IMR-90 (cell line): ENCODE results near the gene TCF12. TPM values are rescaled to one million over a fixed set of nuclear protein-coding genes. Genes with fewer than 3 reads are reported as not detected.

ENCODE experiments used
- ATAC-seq: fragments of 200-7000 bp; cut with Tn5 transposase; 2 replicates; pipeline ENCODE4 v1.9.1; 2020; ENCODE audit warnings: low read depth, mild to moderate bottlenecking, moderate library complexity
- BruUV-seq: library from RNA; stranded (reverse); fragments of 400-500 nt; replicated peaks from 2 replicates; lab custom pipeline; 2021; lab: Mats Ljungman, UMichigan
- CTCF ChIA-PET: fragments of 300-600 bp; formaldehyde crosslinking; extraction: SDS; loops from one replicate; lab custom pipeline; 2021; ENCODE audit warnings: antibody characterized with exemption; lab: Yijun Ruan, JAX
- POLR2A ChIA-PET: fragments of 300-600 bp; sonication (Branson Sonifier 250); formaldehyde crosslinking; loops from one replicate; lab custom pipeline; 2022; ENCODE audit warnings: antibody characterized with exemption; ENCODE audit not compliant: unreplicated experiment; lab: Charles Lee
- DNase-seq: peaks from one replicate; pipeline ENCODE4 v3.0.0; 2013
- H2AFZ ChIP-seq: replicated peaks from 2 replicates; pipeline ENCODE3; 2013; ENCODE audit warnings: low read length, mild to moderate bottlenecking; ENCODE audit not compliant: poor library complexity
- H2AK5ac ChIP-seq: 2 replicates; pipeline ENCODE4 v1.6.1; 2013; ENCODE audit warnings: low read depth, low read length, inconsistent platforms
- H2AK9ac ChIP-seq: replicated peaks from 2 replicates; pipeline ENCODE3; 2013; ENCODE audit warnings: mild to moderate bottlenecking, low read depth, low read length, moderate library complexity; ENCODE audit not compliant: poor library complexity
- H2BK120ac ChIP-seq: 2 replicates; pipeline ENCODE4 v1.6.1; 2013; ENCODE audit warnings: low read depth, low read length, inconsistent platforms
- H2BK15ac ChIP-seq: 3 replicates; pipeline ENCODE4 v1.6.1; 2013; ENCODE audit warnings: low read depth, low read length, inconsistent platforms
- H2BK20ac ChIP-seq: 2 replicates; pipeline ENCODE4 v1.6.1; 2013; ENCODE audit warnings: low read depth, mild to moderate bottlenecking, inconsistent platforms, low read length, moderate library complexity
- H2BK5ac ChIP-seq: 2 replicates; pipeline ENCODE4 v1.6.1; 2013; ENCODE audit warnings: mild to moderate bottlenecking, low read depth, low read length, inconsistent platforms; ENCODE audit not compliant: poor library complexity, severe bottlenecking
- H3K14ac ChIP-seq: replicated peaks from 2 replicates; pipeline ENCODE4 v1.6.1; 2013; ENCODE audit warnings: low read depth, low read length, inconsistent platforms
- H3K18ac ChIP-seq: 2 replicates; pipeline ENCODE4 v1.6.1; 2013; ENCODE audit warnings: low read depth, low read length, control low read depth
- H3K23ac ChIP-seq: 2 replicates; pipeline ENCODE4 v1.6.1; 2013; ENCODE audit warnings: low read depth, low read length, inconsistent platforms
- H3K27ac ChIP-seq: 2 replicates; pipeline ENCODE4 v1.5.1; 2013; ENCODE audit warnings: mild to moderate bottlenecking, control low read depth, low read length; ENCODE audit not compliant: insufficient read depth
- H3K27me3 ChIP-seq: 2 replicates; pipeline ENCODE4 v1.6.1; 2013; ENCODE audit warnings: low read length; ENCODE audit not compliant: control insufficient read depth, insufficient read depth
- H3K36me3 ChIP-seq: 2 replicates; pipeline ENCODE4 v1.6.1; 2013; ENCODE audit warnings: low read length, mixed read lengths; ENCODE audit not compliant: control insufficient read depth, insufficient read depth
- H3K4ac ChIP-seq: 2 replicates; pipeline ENCODE4 v1.6.1; 2013; ENCODE audit warnings: low read depth, low read length, inconsistent platforms
- H3K4me1 ChIP-seq: 2 replicates; pipeline ENCODE4 v1.6.1; 2013; ENCODE audit warnings: low read length, mixed read lengths; ENCODE audit not compliant: control insufficient read depth, insufficient read depth
- H3K4me2 ChIP-seq: 2 replicates; pipeline ENCODE4 v1.6.1; 2013; ENCODE audit warnings: low read depth, mild to moderate bottlenecking, control low read depth, low read length, moderate library complexity
- H3K4me3 ChIP-seq: 2 replicates; pipeline ENCODE4 v1.5.1; 2013; ENCODE audit warnings: low read depth, mild to moderate bottlenecking, control low read depth, low read length, moderate library complexity; ENCODE audit not compliant: insufficient read depth
- H3K56ac ChIP-seq: 2 replicates; pipeline ENCODE4 v1.6.1; 2013; ENCODE audit warnings: low read length, inconsistent platforms; ENCODE audit not compliant: insufficient read depth; ENCODE audit errors: extremely low read depth
- H3K79me1 ChIP-seq, 2 experiments: 2 replicates each; pipeline ENCODE4 v1.6.1; 2013; ENCODE audit warnings: low read length in 2 of 2, inconsistent platforms in 1 of 2, low read depth in 1 of 2
- H3K9ac ChIP-seq: 2 replicates; pipeline ENCODE4 v1.6.1; 2013; ENCODE audit warnings: low read depth, low read length, control low read depth
- H3K9me1 ChIP-seq: 2 replicates; pipeline ENCODE4 v1.6.1; 2013; ENCODE audit warnings: low read length, inconsistent platforms; ENCODE audit not compliant: insufficient read depth
- H3K9me3 ChIP-seq: 2 replicates; pipeline ENCODE4 v1.6.1; 2013; ENCODE audit warnings: low read length; ENCODE audit not compliant: control insufficient read depth, insufficient read depth
- H4K20me1 ChIP-seq: 2 replicates; pipeline ENCODE4 v1.6.1; 2013; ENCODE audit warnings: low read length, inconsistent platforms; ENCODE audit not compliant: insufficient read depth
- H4K5ac ChIP-seq: 2 replicates; pipeline ENCODE4 v1.6.1; 2013; ENCODE audit warnings: mild to moderate bottlenecking, low read depth, low read length, control low read depth
- H4K8ac ChIP-seq, 2 experiments: 2 replicates each; pipeline ENCODE4 v1.6.1; 2013; ENCODE audit warnings: low read depth in 2 of 2, low read length in 2 of 2, control low read depth in 1 of 2, inconsistent platforms in 1 of 2
- H4K91ac ChIP-seq: 2 replicates; pipeline ENCODE4 v1.6.1; 2013; ENCODE audit warnings: low read depth, low read length, inconsistent platforms; ENCODE audit not compliant: insufficient read depth
- BHLHE40 ChIP-seq: fragments of 150-350 bp; IDR thresholded peaks from 2 replicates; pipeline ENCODE4 v1.6.1; 2016; ENCODE audit warnings: mild to moderate bottlenecking, low read depth, low read length
- CEBPB ChIP-seq: IDR thresholded peaks from 2 replicates; pipeline ENCODE4 v1.6.1; 2012; ENCODE audit warnings: low read depth, low read length, improper control_type of control experiment
- CHD1 ChIP-seq: IDR thresholded peaks from 2 replicates; pipeline ENCODE4 v1.6.1; 2012; ENCODE audit warnings: low read depth, low read length, improper control_type of control experiment
- CTCF ChIP-seq: conservative IDR thresholded peaks from 2 replicates; pipeline ENCODE4 v1.5.1; 2012; ENCODE audit warnings: mild to moderate bottlenecking, low read depth, low read length, improper control_type of control experiment
- FOS ChIP-seq: fragments of 150-350 bp; IDR thresholded peaks from 2 replicates; pipeline ENCODE4 v1.6.1; 2016; ENCODE audit warnings: low read depth, low read length
- MAFK ChIP-seq: IDR thresholded peaks from 2 replicates; pipeline ENCODE4 v1.6.1; 2012; ENCODE audit warnings: low read depth, low read length, improper control_type of control experiment
- MAZ ChIP-seq: IDR thresholded peaks from 2 replicates; pipeline ENCODE4 v1.6.1; 2012; ENCODE audit warnings: low read depth, mild to moderate bottlenecking, low read length, improper control_type of control experiment, moderate library complexity, borderline replicate concordance
- MXI1 ChIP-seq: IDR thresholded peaks from 2 replicates; pipeline ENCODE4 v1.6.1; 2012; ENCODE audit warnings: low read depth, mild to moderate bottlenecking, low read length, moderate library complexity, borderline replicate concordance
- NFE2L2 ChIP-seq: fragments of 150-350 bp; IDR thresholded peaks from 2 replicates; pipeline ENCODE4 v1.6.1; 2016; ENCODE audit warnings: low read depth, mild to moderate bottlenecking, low read length
- POLR2A ChIP-seq: IDR thresholded peaks from 2 replicates; pipeline ENCODE4 v1.6.1; 2012; ENCODE audit warnings: mild to moderate bottlenecking, low read depth, low read length
- RAD21 ChIP-seq: IDR thresholded peaks from 2 replicates; pipeline ENCODE4 v1.6.1; 2012; ENCODE audit warnings: low read length, improper control_type of control experiment
- RCOR1 ChIP-seq: IDR thresholded peaks from 2 replicates; pipeline ENCODE4 v1.6.1; 2012; ENCODE audit warnings: mild to moderate bottlenecking, low read length, improper control_type of control experiment; ENCODE audit not compliant: insufficient replicate concordance
- RFX5 ChIP-seq: IDR thresholded peaks from 2 replicates; pipeline ENCODE4 v1.8.0; 2012; ENCODE audit warnings: low read depth, mild to moderate bottlenecking, low read length, moderate library complexity
- SMC3 ChIP-seq: fragments of 150-350 bp; IDR thresholded peaks from 2 replicates; pipeline ENCODE4 v1.6.1; 2016; ENCODE audit warnings: low read depth, mild to moderate bottlenecking, antibody characterized with exemption, low read length, moderate library complexity
- WGBS, 2 experiments: methylation state at CpG; one replicate each; pipeline versions ENCODE4 v1.1.5 to v1.1.7; 2013; ENCODE audit warnings: missing lambda C conversion rate in 2 of 2; ENCODE audit not compliant: insufficient read length in 1 of 2; ENCODE audit errors: extremely low coverage in 2 of 2; 5-methylcytosine and 5-hydroxymethylcytosine counted together
- dilution Hi-C: fragments of 300-500 bp; cut with HindIII; formaldehyde crosslinking; loops from one replicate; pipeline ENCODE4 v1.14.3; 2018; ENCODE audit warnings: low sequenced_read_pairs; ENCODE audit not compliant: unreplicated experiment
- in situ Hi-C: fragments of 300-500 bp; cut with MboI; formaldehyde crosslinking; loops from 3 replicates; pipeline ENCODE4 v1.14.3; 2019; ENCODE audit warnings: low sequenced_read_pairs, inconsistent platforms, mixed read lengths
- intact Hi-C: fragments of 100-400 bp; cut with micrococcal nuclease; formaldehyde crosslinking; loops from 2 replicates; pipeline ENCODE4 v1.10.0; 2022
- polyA plus RNA-seq, 3 experiments: library from polyadenylated mRNA; depleted of rRNA; stranded (reverse); fragments of >200 nt; gene quantifications; 2 replicates each; pipeline ENCODE4 v1.2.3, GENCODE V29; 2012; ENCODE audit warnings: low replicate concordance in 1 of 3
- total RNA-seq: library from RNA; depleted of rRNA; stranded (reverse); fragments of >200 nt; gene quantifications from 2 replicates; pipeline ENCODE4 v1.2.3, GENCODE V29; 2012
- TF ChIP-seq, protein P1 (sequence below): fragments of 150-350 bp; IDR thresholded peaks from 2 replicates; pipeline ENCODE4 v1.6.1; 2016; ENCODE audit warnings: low read depth, mild to moderate bottlenecking, low read length, moderate library complexity, borderline replicate concordance
- TF ChIP-seq, protein P2 (sequence below): fragments of 150-350 bp; IDR thresholded peaks from 2 replicates; pipeline ENCODE4 v1.6.1; 2017; ENCODE audit warnings: mild to moderate bottlenecking, antibody characterized with exemption, low read length, low read depth

The TCF12 gene
- total and polyA plus RNA-seq, 2 of the 4 experiments (the other 2 are of a cell fraction), result 79.4 to 160 TPM

DNA sequence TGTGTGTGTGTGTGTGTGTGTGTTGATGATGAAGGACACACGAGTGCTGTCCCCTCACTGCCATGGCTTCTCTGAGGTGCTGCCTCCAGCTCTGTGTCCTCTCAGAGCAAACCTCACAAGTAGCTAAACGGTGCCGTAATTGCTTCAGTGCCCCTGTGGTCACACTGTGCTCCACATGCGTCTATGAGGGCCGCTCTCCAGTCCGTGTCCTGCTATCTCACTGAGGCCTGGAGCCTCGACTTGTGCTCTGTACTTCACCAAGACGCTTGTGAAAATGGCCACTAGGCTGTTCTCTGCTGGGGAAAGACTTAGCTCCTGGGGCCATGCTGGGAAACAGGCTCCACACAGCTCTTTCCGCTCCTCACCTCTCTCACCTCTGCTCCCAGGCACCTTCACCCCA, 392.4 kb downstream of the TCF12 start:
- H3K4me1 ChIP-seq, result peaks cover 14% of the 10 kb centered on the region; the same call in 1 of the 2 replicates
- no peaks in the 10 kb centered on the region for H3K9me3 ChIP-seq
- H3K9me1 ChIP-seq, result no peaks in the 10 kb centered on the region; the same call in 1 of the 2 replicates
- POLR2A ChIA-PET, result no interaction called here
- no peak overlapping the region for H3K4me2 ChIP-seq
- TF ChIP-seq RFX5 (no peak), SMC3 (no peak), MAZ (no peak), NFE2L2 (no peak), FOS (no peak), POLR2A (no peak), CEBPB (no peak), CTCF (no peak), MXI1 (no peak), MAFK (no peak), CHD1 (no peak), BHLHE40 (no peak), RAD21 (no peak), RCOR1 (no peak)
- TF ChIP-seq, protein P1, sequence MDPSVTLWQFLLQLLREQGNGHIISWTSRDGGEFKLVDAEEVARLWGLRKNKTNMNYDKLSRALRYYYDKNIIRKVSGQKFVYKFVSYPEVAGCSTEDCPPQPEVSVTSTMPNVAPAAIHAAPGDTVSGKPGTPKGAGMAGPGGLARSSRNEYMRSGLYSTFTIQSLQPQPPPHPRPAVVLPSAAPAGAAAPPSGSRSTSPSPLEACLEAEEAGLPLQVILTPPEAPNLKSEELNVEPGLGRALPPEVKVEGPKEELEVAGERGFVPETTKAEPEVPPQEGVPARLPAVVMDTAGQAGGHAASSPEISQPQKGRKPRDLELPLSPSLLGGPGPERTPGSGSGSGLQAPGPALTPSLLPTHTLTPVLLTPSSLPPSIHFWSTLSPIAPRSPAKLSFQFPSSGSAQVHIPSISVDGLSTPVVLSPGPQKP, result no peak
- TF ChIP-seq, protein P2, sequence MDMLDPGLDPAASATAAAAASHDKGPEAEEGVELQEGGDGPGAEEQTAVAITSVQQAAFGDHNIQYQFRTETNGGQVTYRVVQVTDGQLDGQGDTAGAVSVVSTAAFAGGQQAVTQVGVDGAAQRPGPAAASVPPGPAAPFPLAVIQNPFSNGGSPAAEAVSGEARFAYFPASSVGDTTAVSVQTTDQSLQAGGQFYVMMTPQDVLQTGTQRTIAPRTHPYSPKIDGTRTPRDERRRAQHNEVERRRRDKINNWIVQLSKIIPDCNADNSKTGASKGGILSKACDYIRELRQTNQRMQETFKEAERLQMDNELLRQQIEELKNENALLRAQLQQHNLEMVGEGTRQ, result no peak
- no peak overlapping the region for H3K56ac ChIP-seq
- dilution Hi-C loops (no loop called here), intact Hi-C loops (no loop called here), in situ Hi-C loops (no loop called here)
- H2BK20ac ChIP-seq, result no peak overlapping the region
- no peak overlapping the region for H4K8ac ChIP-seq
- H3K27me3 ChIP-seq, result no peaks in the 10 kb centered on the region
- H4K91ac ChIP-seq, result no peak overlapping the region
- no peak overlapping the region for H3K27ac ChIP-seq
- WGBS, 2 experiments, result 93% methylated on average over 5 of the region's 9 CpGs; no CpG with 5 or more reads in 1 of the 2 experiments
- no peak overlapping the region for H2BK5ac ChIP-seq
- H3K36me3 ChIP-seq, result no peaks in the 10 kb centered on the region
- no peak overlapping the region for H3K18ac ChIP-seq
- no peak overlapping the region for H4K5ac ChIP-seq
- DNase-seq (no peak), ATAC-seq (no peak)
- BruUV-seq, result no TSS peak
- H3K23ac ChIP-seq, result no peak overlapping the region
- H2AK5ac ChIP-seq, result no peak overlapping the region
- no peak overlapping the region for H3K4me3 ChIP-seq
- no peak overlapping the region for H2BK120ac ChIP-seq
- no peak overlapping the region for H2AK9ac ChIP-seq
- H3K14ac ChIP-seq, result no peak overlapping the region
- H2BK15ac ChIP-seq, result no peak overlapping the region
- H3K9ac ChIP-seq, result no peak overlapping the region
- H3K4ac ChIP-seq, result no peak overlapping the region
- CTCF ChIA-PET, result interaction anchor here (0.6 kb wide), 1 partner anchor 213 kb away, joined by 5 read pairs; no protein-coding TSS in a partner anchor
- no peaks in the 10 kb centered on the region for H4K20me1 ChIP-seq
- no peaks in the 10 kb centered on the region for H3K79me1 ChIP-seq
- H2AFZ ChIP-seq, result no peak overlapping the region
